Right renal pelvis (tissue), 4 donors: Measurements from ENCODE around the gene ELK4. TPM values are rescaled to one million over a fixed set of nuclear protein-coding genes. Genes with fewer than 3 reads are reported as not detected.

Experiments used
- DNase-seq, 4 donors: peaks; one replicate each; pipeline ENCODE4 v3.0.0-alpha.2; 2013; ENCODE audit warnings: low read depth in 4 of 4, low spot score in 3 of 4, missing footprints in 1 of 4
- polyA plus RNA-seq, 4 donors: library from polyadenylated mRNA; unstranded; fragments of 120-200 nt; gene quantifications; one replicate each; pipeline ENCODE4 v1.2.1, GENCODE V29; 2013; ENCODE audit not compliant: insufficient read length in 4 of 4

Gene ELK4
- polyA plus RNA-seq, 4 donors = 13.4 to 21.5 (median 18.2) TPM

- DNase-seq = peak in 3 of 4 donors; percentile 61 to 75 (median 65)
These were observed 32.8 kb downstream of the ELK4 start for GRCh38 chr1:205598841-205599668.

DNA sequence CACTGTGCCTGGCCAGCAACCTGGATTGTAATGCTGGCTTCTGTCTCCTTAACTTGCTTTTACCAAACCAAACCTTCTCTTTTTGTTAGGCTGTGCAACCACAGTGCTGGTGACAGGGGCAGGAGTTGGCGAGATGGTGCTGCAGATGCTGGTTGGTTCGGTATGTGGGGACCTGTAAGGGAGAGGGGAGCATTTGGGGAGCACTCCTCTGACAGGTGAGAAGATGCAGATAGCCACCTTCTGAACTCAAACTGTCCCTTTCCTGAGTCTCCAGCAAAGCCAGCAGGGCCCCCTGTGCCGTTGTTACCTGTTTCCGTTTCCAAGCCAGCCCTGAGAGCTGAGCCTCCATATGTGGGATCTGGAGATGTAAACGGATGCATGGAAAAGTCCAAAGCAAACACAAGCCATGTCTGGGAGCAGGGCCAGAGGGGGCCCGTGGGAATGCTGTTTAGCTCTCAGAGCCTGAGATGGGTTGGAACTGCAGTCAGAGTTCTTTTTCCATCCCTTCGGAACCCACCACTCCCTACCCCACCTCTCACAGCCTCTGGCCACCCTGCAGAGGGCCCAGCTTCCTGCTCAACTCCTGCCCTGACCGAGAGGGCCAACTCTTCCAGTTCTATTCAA is 34.0 kb downstream of the ELK4 start:
- peak in 1 of 4 donors; percentile 42 for DNase-seq

- DNase-seq = no peak
These were observed 34.9 kb downstream of the ELK4 start for GRCh38 chr1:205596876-205597275.

DNA sequence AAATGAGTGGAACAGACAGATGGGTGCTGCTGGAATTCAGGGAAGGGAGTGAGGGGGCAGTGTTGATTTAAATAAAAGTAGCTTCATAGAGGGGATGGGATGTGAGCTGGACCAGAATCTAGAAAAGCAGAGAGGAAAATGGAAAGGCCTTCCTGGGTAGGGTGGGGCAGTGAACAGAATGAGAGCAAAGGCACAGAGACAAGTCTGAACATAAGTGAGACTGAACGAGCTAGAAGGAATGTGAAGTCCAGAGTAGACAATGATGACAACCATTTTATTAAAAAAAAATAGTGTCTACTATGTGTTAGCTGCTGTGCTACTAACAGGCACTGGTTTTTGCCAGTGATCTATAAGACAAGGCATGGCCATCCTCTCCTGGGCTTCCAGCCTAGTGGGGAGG is 36.0 kb downstream of the ELK4 start:
- no peak for DNase-seq

DNA sequence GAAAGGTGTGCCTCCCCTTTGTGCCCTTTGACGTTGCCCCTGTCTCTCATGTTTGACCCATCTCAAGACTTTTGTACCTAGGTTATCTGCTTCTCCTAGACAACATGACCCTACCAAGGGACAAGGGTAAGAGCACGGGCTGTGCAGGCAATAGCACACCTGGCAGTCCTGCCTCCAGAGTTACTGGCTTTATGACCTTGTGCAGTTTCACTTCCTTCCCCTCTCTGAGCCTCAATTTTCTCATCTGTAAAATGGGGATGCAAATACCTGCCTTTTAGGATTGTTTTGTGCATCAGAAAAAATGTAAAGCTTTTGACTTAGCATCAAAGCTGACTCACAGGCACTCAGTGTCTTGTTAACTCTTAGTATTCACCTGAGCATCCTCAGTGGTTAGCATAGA is 36.4 kb downstream of the ELK4 start:
- no peak for DNase-seq

GRCh38 chr1:205594846-205595245 is 37.0 kb downstream of the ELK4 start:
- no peak for DNase-seq

GRCh38 chr1:205593967-205594366 is 37.8 kb downstream of the ELK4 start:
- no peak for DNase-seq

DNA sequence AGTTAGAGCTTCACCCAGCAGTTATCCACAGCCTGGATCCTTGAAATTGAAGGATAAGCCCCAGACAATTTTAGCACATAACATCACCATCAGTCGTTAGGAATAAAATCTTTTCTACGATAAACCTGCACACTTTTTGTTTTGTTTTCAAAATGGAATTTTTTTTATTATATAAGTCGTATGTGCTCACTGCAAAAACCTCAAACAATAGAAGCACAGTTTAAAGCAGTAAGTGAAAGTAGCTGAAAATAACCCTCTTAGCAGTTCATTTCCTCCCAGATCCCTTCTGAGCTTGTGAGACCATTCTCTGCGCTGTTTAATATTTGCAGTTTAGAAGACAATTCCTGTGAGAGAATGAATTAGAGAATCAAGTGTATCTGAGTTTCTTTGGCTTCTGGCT is 38.3 kb downstream of the ELK4 start:
- no peak for DNase-seq

DNA sequence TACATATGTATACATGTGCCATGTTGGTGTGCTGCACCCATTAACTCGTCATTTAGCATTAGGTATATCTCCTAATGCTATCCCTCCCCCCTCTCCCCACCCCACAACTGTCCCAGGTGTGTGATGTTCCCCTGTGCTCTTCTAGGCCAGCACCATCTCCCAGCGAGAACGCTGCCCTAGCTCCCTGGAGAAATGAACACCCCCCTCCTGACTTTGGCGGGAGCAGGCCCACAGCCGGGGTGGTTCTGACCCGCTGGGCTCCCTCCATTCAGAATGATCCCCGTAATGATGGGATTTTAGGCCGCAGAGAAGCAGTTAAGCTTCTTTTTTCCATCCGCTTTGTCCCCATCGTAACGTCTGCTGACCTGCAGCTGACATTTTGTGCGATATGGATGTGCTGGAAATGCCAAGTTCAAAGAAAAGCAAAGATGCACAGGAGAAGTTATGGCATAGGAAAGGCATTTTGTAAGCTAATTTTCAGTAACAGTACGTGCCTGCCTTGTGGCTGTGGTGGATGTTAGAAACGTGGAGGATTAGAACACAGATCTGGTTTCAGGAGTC is 39.3 kb downstream of the ELK4 start:
- DNase-seq = no peak

GRCh38 chr1:205591522-205592351 is 40.1 kb downstream of the ELK4 start:
- DNase-seq = peak; percentile 60 to 79 (median 68)

GRCh38 chr1:205590777-205591513 is 40.9 kb downstream of the ELK4 start:
- DNase-seq = no peak

GRCh38 chr1:205590457-205590768 is 41.4 kb downstream of the ELK4 start:
- DNase-seq = no peak

DNA sequence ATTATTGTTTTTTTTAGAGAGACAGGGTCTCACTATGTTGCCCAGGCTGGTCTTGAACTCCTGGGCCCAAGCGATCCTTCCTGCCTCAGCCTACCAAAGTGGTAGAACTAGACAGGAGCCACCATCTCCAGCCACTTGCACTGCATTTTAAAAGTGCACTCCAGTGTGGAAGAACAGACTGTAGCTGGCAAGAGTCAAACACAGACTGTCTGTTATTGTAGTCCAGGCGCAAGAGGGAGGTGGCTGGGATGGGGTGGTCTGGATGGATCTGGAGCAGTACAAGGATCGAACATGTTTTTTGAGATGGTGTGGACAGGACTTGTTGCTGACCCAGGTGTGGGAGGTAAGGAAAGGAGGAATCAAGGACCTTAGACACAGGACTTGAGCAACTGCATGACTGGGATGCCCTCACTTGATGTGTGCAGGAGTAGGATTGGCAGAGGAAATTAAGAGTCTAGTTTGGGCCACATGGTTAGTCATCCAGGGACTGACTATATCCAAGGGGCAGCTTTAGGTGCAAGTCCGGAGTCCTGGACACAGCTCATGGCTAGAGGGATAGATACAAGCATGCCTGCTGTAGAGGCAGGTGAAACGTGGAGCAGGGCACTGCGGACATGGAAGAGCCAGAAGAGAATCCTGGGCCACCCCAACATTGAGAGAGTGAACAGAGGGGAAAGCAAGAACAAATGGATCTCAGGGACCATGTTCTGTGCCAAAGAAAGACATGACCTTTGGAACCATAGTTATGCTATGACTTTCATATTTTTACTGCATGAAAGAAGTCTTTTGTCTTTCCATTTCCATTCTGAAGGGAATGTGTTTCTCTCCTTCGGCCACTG is 42.0 kb downstream of the ELK4 start:
- DNase-seq = no peak

- DNase-seq = no peak
These were observed 42.8 kb downstream of the ELK4 start for GRCh38 chr1:205589046-205589445.

DNA sequence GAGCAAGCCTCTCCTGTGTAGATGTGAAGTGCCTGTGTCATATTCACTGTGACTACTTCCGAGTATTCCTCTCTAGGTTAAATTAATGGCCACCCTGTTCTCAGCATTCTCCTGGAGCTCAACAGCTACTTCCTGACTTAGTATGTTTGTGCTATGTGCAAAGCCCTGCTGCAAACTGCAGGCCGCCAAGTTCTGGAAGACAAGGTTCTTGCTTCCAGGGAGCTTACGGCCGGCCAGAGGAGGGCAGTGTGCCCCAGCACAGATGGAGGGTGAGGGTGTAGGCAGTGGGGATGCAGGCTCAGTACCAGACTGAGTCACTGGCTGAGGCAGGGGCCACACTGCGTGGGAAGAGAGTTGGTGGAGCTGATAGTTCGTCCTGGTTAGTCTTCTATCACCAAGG is 43.2 kb downstream of the ELK4 start:
- DNase-seq = no peak

DNA sequence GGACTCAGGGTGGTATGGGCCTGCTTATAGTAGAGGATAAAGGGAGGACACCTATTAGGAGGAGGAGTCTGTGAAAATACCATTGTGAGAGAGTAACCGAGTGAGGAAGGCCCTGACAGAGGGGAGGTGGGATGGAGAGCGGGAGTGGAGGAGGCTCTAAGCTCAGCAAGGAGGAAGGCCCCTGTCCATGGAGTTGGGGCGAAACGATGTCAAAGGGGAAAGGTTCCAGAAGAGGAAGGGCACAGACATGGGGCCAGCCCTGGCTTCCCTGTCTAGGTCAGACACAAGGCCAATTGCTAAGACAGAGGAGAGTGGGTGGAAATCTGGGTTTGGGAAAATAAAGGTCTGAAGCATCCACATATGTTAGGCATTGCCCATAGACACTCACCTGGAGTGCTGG is 44.2 kb downstream of the ELK4 start:
- DNase-seq = no peak

- no peak for DNase-seq
These were observed 45.7 kb downstream of the ELK4 start for GRCh38 chr1:205585835-205586785.

GRCh38 chr1:205585169-205585834 is 46.5 kb downstream of the ELK4 start:
- DNase-seq = no peak
